Measurements from ENCODE around the gene HSPA12B. TPM values are rescaled to one million over a fixed set of nuclear protein-coding genes. Genes with fewer than 3 reads are reported as not detected.

The HSPA12B gene
- total and polyA plus RNA-seq, 2 of the 4 experiments (the other 2 are of a cell fraction), result not detected

GRCh38 chr20:3705970-3706739 is 26.3 kb upstream of the HSPA12B start:
- no peak overlapping the region for H3K56ac ChIP-seq (ENCODE audit: extremely low read depth, insufficient read depth, low read length)
- H3K27me3 ChIP-seq (ENCODE audit: control insufficient read depth, insufficient read depth, low read length), result peaks cover 38% of the 10 kb centered on the region
- no peak overlapping the region for H3K4ac ChIP-seq (ENCODE audit: low read depth, low read length)
- H3K23ac ChIP-seq (ENCODE audit: low read depth, low read length), result no peak overlapping the region
- BruUV-seq (replicated peaks), result no TSS peak
- no peak overlapping the region for H3K9ac ChIP-seq (ENCODE audit: low read depth, low read length)
- H2BK120ac ChIP-seq (ENCODE audit: low read depth, low read length), result no peak overlapping the region
- H3K14ac ChIP-seq (replicated peaks; ENCODE audit: low read depth, low read length), result no peak overlapping the region
- no CpG with 5 or more reads among the region's 31 CpGs for WGBS, 2 experiments (ENCODE audit: extremely low coverage in 2 of 2, insufficient read length in 1 of 2)
- DNase-seq (no peak), ATAC-seq (ENCODE audit: low read depth) (no peak)
- dilution Hi-C loops (cut with HindIII; ENCODE audit: low sequenced_read_pairs, unreplicated experiment) (no loop called here), intact Hi-C loops (cut with micrococcal nuclease) (no loop called here), in situ Hi-C loops (cut with MboI; ENCODE audit: low sequenced_read_pairs) (no loop called here)
- H3K18ac ChIP-seq (ENCODE audit: low read depth, low read length), result no peak overlapping the region
- H4K91ac ChIP-seq (ENCODE audit: insufficient read depth, low read depth, low read length), result no peak overlapping the region
- ChIA-PET CTCF (interaction anchor here (2.2 kb wide), 1 partner anchor 30 kb away, joined by 8 read pairs; no protein-coding TSS in a partner anchor), POLR2A (ENCODE audit: unreplicated experiment) (no interaction called here)
- H3K9me3 ChIP-seq (ENCODE audit: control insufficient read depth, insufficient read depth, low read length), result peaks cover 2% of the 10 kb centered on the region; the same call in 1 of the 2 replicates
- no peaks in the 10 kb centered on the region for H3K79me1 ChIP-seq (ENCODE audit: low read depth in 1 of 2, low read length in 2 of 2)
- no peak overlapping the region for H3K4me3 ChIP-seq (ENCODE audit: insufficient read depth, low read depth, low read length)
- H2AFZ ChIP-seq (replicated peaks; ENCODE audit: low read length, poor library complexity), result no peak overlapping the region
- peak overlapping the region; percentile 22 for H2AK9ac ChIP-seq (replicated peaks; ENCODE audit: low read depth, low read length, poor library complexity)
- no peak overlapping the region for H4K8ac ChIP-seq (ENCODE audit: low read depth in 2 of 2, low read length in 2 of 2)
- H4K5ac ChIP-seq (ENCODE audit: low read depth, low read length), result no peak overlapping the region
- no peak overlapping the region for H3K4me2 ChIP-seq (ENCODE audit: low read depth, low read length)
- no peaks in the 10 kb centered on the region for H4K20me1 ChIP-seq (ENCODE audit: insufficient read depth, low read length)
- no peaks in the 10 kb centered on the region for H3K9me1 ChIP-seq (ENCODE audit: insufficient read depth, low read length)
- H2BK20ac ChIP-seq (ENCODE audit: low read depth, low read length), result no peak overlapping the region
- H3K36me3 ChIP-seq (ENCODE audit: control insufficient read depth, insufficient read depth, low read length), result no peaks in the 10 kb centered on the region
- TF ChIP-seq CTCF (conservative IDR thresholded peaks at IDR 0.05; ENCODE audit: low read depth, low read length) (no peak), RAD21 (IDR thresholded peaks at IDR 0.05; ENCODE audit: low read length) (no peak), MXI1 (IDR thresholded peaks at IDR 0.05; ENCODE audit: borderline replicate concordance, low read depth, low read length) (no peak), FOS (IDR thresholded peaks at IDR 0.05; ENCODE audit: low read depth, low read length) (no peak), RCOR1 (IDR thresholded peaks at IDR 0.05; ENCODE audit: insufficient replicate concordance, low read length) (no peak), CEBPB (IDR thresholded peaks at IDR 0.05; ENCODE audit: low read depth, low read length) (no peak), CHD1 (IDR thresholded peaks at IDR 0.05; ENCODE audit: low read depth, low read length) (no peak), MAZ (IDR thresholded peaks at IDR 0.05; ENCODE audit: borderline replicate concordance, low read depth, low read length) (no peak)
- no peak overlapping the region for H2BK5ac ChIP-seq (ENCODE audit: low read depth, low read length, poor library complexity, severe bottlenecking)
- no peak overlapping the region for H2AK5ac ChIP-seq (ENCODE audit: low read depth, low read length)
- no peak overlapping the region for H2BK15ac ChIP-seq (ENCODE audit: low read depth, low read length)
- no peaks in the 10 kb centered on the region for H3K4me1 ChIP-seq (ENCODE audit: control insufficient read depth, insufficient read depth, low read length)
- no peak overlapping the region for H3K27ac ChIP-seq (ENCODE audit: insufficient read depth, low read length)

Measured in IMR-90 (cell line).